Endothelial cell of umbilical vein (primary cell): ENCODE data around the gene ZNF678. TPM values are rescaled to one million over a fixed set of nuclear protein-coding genes. Genes with fewer than 3 reads are reported as not detected.

Experiments used
- BruUV-seq: library from RNA; stranded (reverse); fragments of 400-500 nt; replicated peaks from 2 replicates; lab custom pipeline; 2021; lab: Mats Ljungman, UMichigan
- CTCF ChIA-PET: fragments of 300-600, 350-600 bp; sonication (Branson Sonifier 250); formaldehyde crosslinking; loops from one replicate; lab custom pipeline; 2021; ENCODE audit warnings: antibody characterized with exemption, inconsistent platforms; lab: Charles Lee
- POLR2A ChIA-PET: fragments of 300-600, 350-600 bp; sonication (Branson Sonifier 250); formaldehyde crosslinking; loops from one replicate; lab custom pipeline; 2021; ENCODE audit warnings: antibody characterized with exemption, inconsistent platforms; lab: Charles Lee
- DNase-seq: peaks from one replicate; pipeline ENCODE4 v3.0.0-alpha.2; 2011; ENCODE audit warnings: low read depth, low spot score
- FAIRE-seq: peaks from 2 replicates; lab custom pipeline; 2011; peaks lifted over from hg19 to GRCh38; lab: Jason Lieb, UNC
- H2AFZ ChIP-seq: 2 replicates; pipeline ENCODE4 v1.6.0; 2012; ENCODE audit warnings: low read depth, low read length, control low read depth, inconsistent platforms
- H3K27ac ChIP-seq: 2 replicates; pipeline ENCODE4 v1.5.1; 2011; ENCODE audit warnings: low read depth, mild to moderate bottlenecking, control low read depth, low read length, moderate library complexity; ENCODE audit not compliant: insufficient read depth
- H3K27me3 ChIP-seq, 2 experiments: 2 replicates each; pipeline versions ENCODE4 v1.6.0 to v1.6.1; 2011; ENCODE audit warnings: low read length in 2 of 2, mixed read lengths in 1 of 2; ENCODE audit not compliant: control insufficient read depth in 2 of 2, insufficient read depth in 2 of 2
- H3K36me3 ChIP-seq, 2 experiments: 2 replicates in 1 of 2; 3 replicates in 1 of 2; pipeline ENCODE4 v1.5.1; 2011; ENCODE audit warnings: low read length in 2 of 2, mild to moderate bottlenecking in 1 of 2, moderate library complexity in 1 of 2; ENCODE audit not compliant: control insufficient read depth in 2 of 2, insufficient read depth in 2 of 2; ENCODE audit errors: extremely low read depth in 1 of 2
- H3K4me1 ChIP-seq: 3 replicates; pipeline ENCODE4 v1.5.1; 2011; ENCODE audit warnings: mild to moderate bottlenecking, low read length; ENCODE audit not compliant: control insufficient read depth, insufficient read depth; ENCODE audit errors: extremely low read depth
- H3K4me2 ChIP-seq: 2 replicates; pipeline ENCODE4 v1.6.1; 2011; ENCODE audit warnings: low read length, control low read depth, mixed read lengths; ENCODE audit not compliant: insufficient read depth
- H3K4me3 ChIP-seq, 3 experiments: fragments of 200-600 bp in 1 of 3; sonication (generic), shearing (Covaris generic) in 1 of 3; replicated peaks in 1 of 3; 2 replicates each; pipeline ENCODE4 v1.5.1; 2011 to 2016; ENCODE audit warnings: control low read depth in 3 of 3, low read length in 3 of 3, mild to moderate bottlenecking in 2 of 3, inconsistent platforms in 1 of 3, low read depth in 1 of 3, moderate library complexity in 1 of 3; ENCODE audit not compliant: insufficient read depth in 1 of 3
- H3K79me2 ChIP-seq: 2 replicates; pipeline ENCODE4 v1.6.0; 2012; ENCODE audit warnings: low read length, inconsistent platforms; ENCODE audit not compliant: control insufficient read depth, insufficient read depth
- H3K9ac ChIP-seq: replicated peaks from 2 replicates; pipeline ENCODE3; 2011; ENCODE audit warnings: low read length, control low read depth; ENCODE audit not compliant: insufficient read depth; ENCODE audit errors: extremely low read depth
- H3K9me1 ChIP-seq: replicated peaks from 3 replicates; pipeline ENCODE4 v1.6.0; 2011; ENCODE audit warnings: mild to moderate bottlenecking, low read length; ENCODE audit not compliant: control insufficient read depth, insufficient read depth; ENCODE audit errors: extremely low read depth
- H3K9me3 ChIP-seq: replicated peaks from 2 replicates; pipeline ENCODE4 v1.5.1; 2012; ENCODE audit warnings: low read length, inconsistent platforms; ENCODE audit not compliant: control insufficient read depth, insufficient read depth
- H4K20me1 ChIP-seq: replicated peaks from 2 replicates; pipeline ENCODE3; 2011; ENCODE audit warnings: mild to moderate bottlenecking, low read length; ENCODE audit not compliant: control insufficient read depth, insufficient read depth; ENCODE audit errors: extremely low read depth
- EZH2 ChIP-seq: IDR thresholded peaks from 2 replicates; pipeline ENCODE4 v1.6.1; 2012; ENCODE audit warnings: borderline replicate concordance, low read depth, mild to moderate bottlenecking, moderate library complexity, low read length, inconsistent platforms; ENCODE audit not compliant: severe bottlenecking
- FOS ChIP-seq: IDR thresholded peaks from 2 replicates; pipeline ENCODE4 v1.6.1; 2011; ENCODE audit warnings: mild to moderate bottlenecking, low read length, moderate library complexity, borderline replicate concordance; ENCODE audit not compliant: insufficient read depth
- POLR2AphosphoS5 ChIP-seq: IDR thresholded peaks from 2 replicates; pipeline ENCODE4 v1.6.1; 2012; ENCODE audit warnings: low read depth, mild to moderate bottlenecking, control low read depth, low read length, moderate library complexity; ENCODE audit not compliant: insufficient read depth
- dilution Hi-C: fragments of 300-500 bp; cut with MboI; formaldehyde crosslinking; loops from one replicate; pipeline ENCODE4 v1.15.0; 2019; ENCODE audit warnings: low sequenced_read_pairs; ENCODE audit not compliant: extremely low pct_ligation_motif_present
- intact Hi-C: fragments of 100-400 bp; cut with micrococcal nuclease; formaldehyde crosslinking; loops from one replicate; pipeline ENCODE4 v1.10.0; 2022
- polyA plus RNA-seq, 4 experiments: library from polyadenylated mRNA; depleted of rRNA in 3 of 4; stranded (reverse) in 3 of 4; unstranded in 1 of 4; fragments of >200 nt; gene quantifications; 2 replicates each; pipeline versions ENCODE4 v1.2.1 to v1.2.3, GENCODE V29; 2011 to 2012; ENCODE audit warnings: missing spikeins in 1 of 4
- total RNA-seq: library from RNA; stranded (reverse); gene quantifications from 2 replicates; pipeline ENCODE4 v1.2.3, GENCODE V29; 2021
- TF ChIP-seq, protein P1 (sequence below), 2 donors: IDR thresholded peaks; 1 replicate in 1 of 2; 2 replicates in 1 of 2; pipeline ENCODE4 v1.5.1; 2011; ENCODE audit warnings: low read length in 2 of 2, mild to moderate bottlenecking in 2 of 2, moderate library complexity in 2 of 2, control low read depth in 1 of 2, inconsistent platforms in 1 of 2, low read depth in 1 of 2; ENCODE audit not compliant: insufficient read depth in 1 of 2; ENCODE audit errors: extremely low read depth in 1 of 2

ZNF678 gene
- total and polyA plus RNA-seq, 2 donors (not counting 3 experiments of a cell fraction or from before 2014, with no cell fraction given) = 2.1 to 7.7 TPM

DNA sequence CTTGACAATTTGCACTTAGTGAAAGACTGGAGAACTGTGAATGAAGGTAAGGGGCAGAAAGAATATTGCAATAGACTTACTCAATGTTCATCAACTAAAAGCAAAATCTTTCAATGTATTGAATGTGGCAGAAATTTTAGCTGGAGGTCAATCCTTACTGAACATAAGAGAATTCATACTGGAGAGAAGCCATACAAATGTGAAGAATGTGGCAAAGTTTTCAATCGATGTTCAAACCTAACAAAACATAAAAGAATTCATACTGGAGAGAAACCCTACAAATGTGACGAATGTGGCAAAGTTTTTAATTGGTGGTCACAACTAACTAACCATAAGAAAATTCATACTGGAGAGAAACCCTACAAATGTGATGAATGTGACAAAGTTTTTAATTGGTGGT, 91.1 kb downstream of the ZNF678 start:
- Histone ChIP-seq H3K4me1 (no peaks in the 10 kb centered on the region), H3K9me1 (no peaks in the 10 kb centered on the region), H2AFZ (no peak overlapping the region), H3K4me3 (no peak overlapping the region), H3K79me2 (no peaks in the 10 kb centered on the region), H3K9me3 (peaks cover 32% of the 10 kb centered on the region), H3K27me3 (no peaks in the 10 kb centered on the region), H4K20me1 (no peaks in the 10 kb centered on the region), H3K4me2 (no peak overlapping the region), H3K27ac (no peak overlapping the region), H3K9ac (no peak overlapping the region), H3K36me3 (peaks cover 2 to 4% of the 10 kb centered on the region in 2 experiments)
- DNase-seq = peak; percentile 10
- TF ChIP-seq, protein P1, sequence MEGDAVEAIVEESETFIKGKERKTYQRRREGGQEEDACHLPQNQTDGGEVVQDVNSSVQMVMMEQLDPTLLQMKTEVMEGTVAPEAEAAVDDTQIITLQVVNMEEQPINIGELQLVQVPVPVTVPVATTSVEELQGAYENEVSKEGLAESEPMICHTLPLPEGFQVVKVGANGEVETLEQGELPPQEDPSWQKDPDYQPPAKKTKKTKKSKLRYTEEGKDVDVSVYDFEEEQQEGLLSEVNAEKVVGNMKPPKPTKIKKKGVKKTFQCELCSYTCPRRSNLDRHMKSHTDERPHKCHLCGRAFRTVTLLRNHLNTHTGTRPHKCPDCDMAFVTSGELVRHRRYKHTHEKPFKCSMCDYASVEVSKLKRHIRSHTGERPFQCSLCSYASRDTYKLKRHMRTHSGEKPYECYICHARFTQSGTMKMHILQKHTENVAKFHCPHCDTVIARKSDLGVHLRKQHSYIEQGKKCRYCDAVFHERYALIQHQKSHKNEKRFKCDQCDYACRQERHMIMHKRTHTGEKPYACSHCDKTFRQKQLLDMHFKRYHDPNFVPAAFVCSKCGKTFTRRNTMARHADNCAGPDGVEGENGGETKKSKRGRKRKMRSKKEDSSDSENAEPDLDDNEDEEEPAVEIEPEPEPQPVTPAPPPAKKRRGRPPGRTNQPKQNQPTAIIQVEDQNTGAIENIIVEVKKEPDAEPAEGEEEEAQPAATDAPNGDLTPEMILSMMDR (IDR thresholded peaks at IDR 0.05; ENCODE audit: extremely low read depth in 1 of 2, insufficient read depth in 1 of 2, low read depth in 1 of 2, low read length in 2 of 2) = no peak
- no peak for TF ChIP-seq EZH2
- no peak for TF ChIP-seq POLR2AphosphoS5
- no peak for TF ChIP-seq FOS
- intact Hi-C loops (no loop called here), dilution Hi-C loops (no loop called here)
- no TSS peak for BruUV-seq
- ChIA-PET CTCF (no interaction called here), POLR2A (no interaction called here)
- no peak for FAIRE-seq
